ENCODE results near the gene DMD.
"Not testable (repeated sequence)": the region's sequence is repeated elsewhere in the genome, so short reads cannot be mapped to it uniquely, and the experiment has no call there.

The DMD gene

GRCh38 chrX:33211356-33212260 lies at the start of gene DMD:
Gene DMD (minus strand): TSS chrX:33211549. CDS start chrX:33211312, 237 bp downstream.
- DNase-seq (ENCODE audit: low spot score) = peak; percentile 42

GRCh38 chrX:33252306-33252825 lies 41.0 kb upstream of the DMD start:
- DNase-seq (ENCODE audit: low spot score) = peak; percentile 66

- DNase-seq (ENCODE audit: low spot score) = no peak
These were observed 7.5 kb upstream of the DMD start for GRCh38 chrX:33218819-33219218.

GRCh38 chrX:33210156-33210555 lies 1.2 kb downstream of the DMD start:
- no peak for DNase-seq (ENCODE audit: low spot score)

- no peak for DNase-seq (ENCODE audit: low spot score)
These were observed 4.3 kb downstream of the DMD start for GRCh38 chrX:33207056-33207455.

- DNase-seq (ENCODE audit: low spot score) = no peak
These were observed 6.0 kb downstream of the DMD start for GRCh38 chrX:33205321-33205720.

- no peak for DNase-seq (ENCODE audit: low spot score)
These were observed 6.5 kb downstream of the DMD start for GRCh38 chrX:33204889-33205288.

GRCh38 chrX:33198561-33199279 lies 12.6 kb downstream of the DMD start:
- no peak for DNase-seq (ENCODE audit: low spot score)

GRCh38 chrX:33195698-33196097 lies 15.7 kb downstream of the DMD start:
- DNase-seq (ENCODE audit: low spot score) = no peak

GRCh38 chrX:33194876-33195433 lies 16.4 kb downstream of the DMD start:
- DNase-seq (ENCODE audit: low spot score) = no peak

- no peak for DNase-seq (ENCODE audit: low spot score)
These were observed 17.1 kb downstream of the DMD start for GRCh38 chrX:33194289-33194688.

- DNase-seq (ENCODE audit: low spot score) = no peak
These were observed 21.3 kb downstream of the DMD start for GRCh38 chrX:33190016-33190415.

- DNase-seq (ENCODE audit: low spot score) = no peak
These were observed 22.5 kb downstream of the DMD start for GRCh38 chrX:33188881-33189280.

- DNase-seq (ENCODE audit: low spot score) = no peak
These were observed 23.1 kb downstream of the DMD start for GRCh38 chrX:33188286-33188685.

- DNase-seq (ENCODE audit: low spot score) = not testable (repeated sequence)
These were observed 26.5 kb downstream of the DMD start for GRCh38 chrX:33184803-33185202.

- DNase-seq (ENCODE audit: low spot score) = peak; percentile 35
These were observed 28.0 kb downstream of the DMD start for GRCh38 chrX:33183361-33183760.

- DNase-seq (ENCODE audit: low spot score) = no peak
These were observed 32.7 kb downstream of the DMD start for GRCh38 chrX:33178690-33179089.

GRCh38 chrX:33178218-33178617 lies 33.1 kb downstream of the DMD start:
- DNase-seq (ENCODE audit: low spot score) = no peak

GRCh38 chrX:33175201-33175600 lies 36.1 kb downstream of the DMD start:
- DNase-seq (ENCODE audit: low spot score) = peak; percentile 31

GRCh38 chrX:33171041-33171440 lies 40.3 kb downstream of the DMD start:
- no peak for DNase-seq (ENCODE audit: low spot score)

GRCh38 chrX:33161829-33162228 lies 49.5 kb downstream of the DMD start:
- DNase-seq (ENCODE audit: low spot score) = no peak

- no peak for DNase-seq (ENCODE audit: low spot score)
These were observed 51.1 kb downstream of the DMD start for GRCh38 chrX:33160273-33160672.
